IPS DF 19.7 (cell line): ENCODE measurements around the gene KPRP.

Experiments used
- DNase-seq: peaks from one replicate; pipeline ENCODE4 v3.0.0-alpha.2; 2013; ENCODE audit warnings: low read depth, low spot score

The KPRP gene

DNA sequence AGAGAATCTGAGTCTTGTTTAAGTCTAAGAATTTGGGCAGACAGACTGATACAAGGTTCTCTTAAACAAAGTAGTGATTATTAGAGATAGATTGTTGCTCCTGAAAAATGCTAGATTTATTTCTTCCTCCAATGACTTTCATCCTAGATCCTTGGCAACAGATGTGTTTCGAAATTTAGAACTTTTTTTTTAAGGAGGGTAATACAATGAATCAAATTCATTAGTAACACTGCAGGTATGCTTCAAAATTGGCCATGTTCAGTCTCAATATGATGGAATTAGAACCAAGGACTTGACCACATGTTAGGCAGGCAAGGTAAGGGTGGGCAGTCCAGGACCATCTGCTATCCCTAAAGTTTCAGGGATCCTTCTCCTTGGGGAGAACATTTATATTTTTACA, 12.6 kb downstream of the KPRP start:
- no peak for DNase-seq

DNA sequence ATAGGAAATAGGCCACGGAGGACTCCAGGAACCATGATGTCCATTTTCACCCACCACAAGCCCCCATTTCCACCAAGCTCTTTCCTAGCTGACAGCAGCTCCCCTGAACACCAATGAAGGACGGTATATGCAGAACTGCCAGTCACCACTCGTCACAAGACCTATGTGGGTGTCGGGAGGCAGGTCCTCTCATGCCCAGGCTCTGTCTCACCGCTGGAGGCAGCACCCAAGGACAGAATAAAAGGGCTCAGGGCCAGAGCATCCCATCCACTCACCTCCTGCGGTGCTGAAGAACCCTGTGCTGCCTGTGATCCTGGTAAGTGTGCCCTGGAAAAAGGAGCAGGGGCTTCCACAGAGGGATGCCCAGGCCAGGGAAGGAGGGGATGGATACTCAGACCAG, 17.1 kb downstream of the KPRP start, which contains the start of gene LCE1F:
LCE1F (plus strand) TSS at position 266 of the 400 bp plus-strand sequence. CDS start 1,232 bp downstream, outside the sequence.
- no peak for DNase-seq

DNA sequence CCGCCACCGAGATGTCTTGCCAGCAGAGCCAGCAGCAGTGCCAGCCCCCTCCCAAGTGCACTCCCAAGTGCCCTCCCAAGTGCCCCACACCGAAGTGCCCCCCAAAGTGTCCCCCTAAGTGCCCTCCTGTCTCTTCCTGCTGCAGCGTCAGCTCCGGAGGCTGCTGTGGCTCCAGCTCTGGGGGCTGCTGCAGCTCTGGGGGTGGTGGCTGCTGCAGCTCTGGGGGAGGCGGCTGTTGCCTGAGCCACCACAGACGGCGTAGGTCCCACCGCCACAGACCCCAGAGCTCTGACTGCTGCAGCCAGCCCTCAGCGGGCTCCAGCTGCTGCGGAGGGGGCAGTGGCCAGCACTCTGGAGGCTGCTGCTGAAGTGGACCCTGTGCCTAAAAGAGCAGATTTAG, 18.5 kb downstream of the KPRP start:
- DNase-seq = no peak

DNA sequence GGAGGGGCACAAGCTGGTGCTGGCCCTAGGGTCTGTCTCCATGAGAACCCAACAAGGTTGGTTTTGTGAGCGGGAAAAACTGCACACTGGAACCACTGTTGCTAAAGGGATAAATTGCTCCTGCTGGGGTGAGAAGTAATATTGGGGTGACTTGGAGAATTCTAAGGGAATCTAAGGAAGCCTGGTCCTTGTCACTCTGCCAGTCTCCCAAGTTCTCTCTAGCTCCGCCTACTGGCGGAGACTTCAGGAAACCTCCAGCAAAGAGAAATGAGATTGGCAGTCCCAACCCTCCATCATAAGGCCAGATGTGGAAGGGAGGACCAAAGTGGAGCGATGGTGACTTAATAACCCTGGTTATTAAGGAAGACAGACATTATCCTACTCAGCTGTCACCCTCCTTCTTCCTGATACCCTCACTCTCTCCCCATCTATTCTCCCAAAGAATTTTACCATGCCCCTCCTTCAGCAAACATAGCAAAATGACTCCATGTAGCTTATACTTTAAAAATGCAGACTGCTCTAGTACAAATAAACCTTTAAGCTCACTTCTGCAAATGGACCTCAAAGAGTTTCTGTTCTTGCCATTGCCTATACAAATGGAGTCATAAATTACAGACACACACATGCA, 19.8 kb downstream of the KPRP start:
- DNase-seq = no peak

DNA sequence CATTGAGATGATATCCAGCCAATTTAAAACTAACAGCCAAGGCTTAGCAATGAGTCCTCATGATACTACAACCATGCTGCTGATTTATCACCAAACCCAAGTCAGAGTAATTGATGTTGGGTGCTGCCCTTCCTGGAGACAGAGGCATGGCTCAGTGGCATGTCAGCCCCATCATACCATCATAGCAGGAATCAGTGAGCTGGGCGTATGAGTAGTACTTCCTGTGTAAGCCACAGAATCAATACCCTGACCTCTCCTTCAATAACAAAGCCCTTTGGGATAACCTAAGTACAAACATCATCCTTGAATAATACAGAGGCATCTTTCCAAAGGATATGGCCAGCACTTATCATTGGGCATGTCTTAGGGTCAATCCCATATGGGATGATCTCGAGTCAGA, 25.3 kb downstream of the KPRP start:
- DNase-seq = no peak

DNA sequence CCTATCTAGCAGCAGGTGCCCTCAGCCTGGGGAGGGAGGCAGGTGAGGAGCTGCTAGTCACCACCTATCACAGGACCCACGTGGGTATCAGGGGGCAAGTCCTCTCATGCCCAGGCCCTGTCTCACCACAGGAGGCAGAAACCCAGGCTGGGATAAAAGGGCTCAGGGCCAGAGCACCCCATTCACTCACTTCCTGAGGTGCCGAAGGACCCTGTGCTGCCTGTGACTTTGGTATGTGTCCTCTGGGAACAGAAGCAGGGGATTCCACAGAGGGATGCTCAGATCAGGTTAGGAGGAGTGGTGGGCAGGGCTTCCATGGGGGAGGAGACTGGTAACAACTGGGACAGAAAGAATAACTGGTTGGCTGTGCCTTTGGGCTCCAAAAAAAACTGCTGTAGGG, 28.3 kb downstream of the KPRP start, which contains the start of gene LCE1E:
LCE1E (plus strand) TSS at position 181 of the 400 bp plus-strand sequence. CDS start 1,043 bp downstream, outside the sequence.
- no peak for DNase-seq

DNA sequence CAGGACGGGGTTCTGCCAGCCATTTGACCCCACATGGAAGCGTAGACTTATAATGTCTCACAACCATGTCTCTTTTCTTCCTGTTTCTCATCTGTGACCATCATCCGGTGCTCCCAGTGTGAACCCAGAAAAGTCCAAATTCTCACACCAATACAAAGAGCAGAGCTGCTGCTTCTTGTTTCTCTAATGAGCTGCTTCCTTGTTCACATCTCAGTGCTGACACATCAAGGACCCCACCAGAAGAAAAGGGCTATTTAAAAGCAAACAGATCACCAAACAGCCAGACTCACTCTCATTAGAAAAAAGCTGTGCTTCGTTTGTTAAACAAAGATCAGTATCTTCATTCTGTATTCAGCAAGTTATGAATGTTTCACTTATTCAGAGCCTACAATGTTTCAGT, 37.9 kb downstream of the KPRP start:
- DNase-seq = no peak

DNA sequence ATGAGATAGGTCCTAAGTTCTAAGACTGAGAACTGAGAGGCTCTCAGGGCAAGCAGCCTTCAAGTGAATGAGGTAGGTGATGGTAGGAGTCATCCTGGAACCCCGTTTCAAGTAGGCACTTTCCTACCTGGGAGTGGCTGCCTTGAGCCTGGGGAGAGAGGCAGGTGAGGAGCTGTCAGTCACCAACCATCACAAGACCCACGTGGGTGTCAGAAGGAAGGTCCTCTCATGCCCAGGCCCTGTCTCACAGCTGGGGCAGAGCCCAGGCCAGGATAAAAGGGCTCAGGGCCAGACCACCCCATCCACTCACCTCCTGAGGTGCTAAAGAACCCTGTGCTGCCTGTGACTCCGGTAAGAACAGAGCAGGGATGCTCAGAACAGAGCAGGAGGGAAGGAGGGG, 38.6 kb downstream of the KPRP start, which contains the start of gene LCE1D:
LCE1D (plus strand) TSS at position 301 of the 400 bp plus-strand sequence. CDS start 1,074 bp downstream, outside the sequence.
- no peak for DNase-seq

DNA sequence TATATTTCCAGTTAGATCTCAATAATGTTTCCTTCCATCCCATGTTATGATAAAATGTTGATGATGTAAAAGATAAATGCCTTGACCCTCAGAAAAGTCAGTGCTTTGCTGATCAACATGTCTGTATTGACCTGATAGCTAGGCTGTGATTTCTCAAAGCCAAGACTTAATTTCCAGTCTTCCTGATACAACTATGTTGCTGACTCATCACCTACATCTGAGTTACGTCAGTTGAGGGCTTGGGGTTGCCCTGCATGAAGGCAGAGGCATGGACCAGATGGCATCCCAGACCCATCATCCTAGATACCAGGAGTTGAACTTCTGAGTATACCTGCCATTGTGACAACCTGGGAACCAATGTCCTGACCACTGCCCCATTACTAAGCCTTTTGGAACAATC, 43.5 kb downstream of the KPRP start:
- DNase-seq = no peak

DNA sequence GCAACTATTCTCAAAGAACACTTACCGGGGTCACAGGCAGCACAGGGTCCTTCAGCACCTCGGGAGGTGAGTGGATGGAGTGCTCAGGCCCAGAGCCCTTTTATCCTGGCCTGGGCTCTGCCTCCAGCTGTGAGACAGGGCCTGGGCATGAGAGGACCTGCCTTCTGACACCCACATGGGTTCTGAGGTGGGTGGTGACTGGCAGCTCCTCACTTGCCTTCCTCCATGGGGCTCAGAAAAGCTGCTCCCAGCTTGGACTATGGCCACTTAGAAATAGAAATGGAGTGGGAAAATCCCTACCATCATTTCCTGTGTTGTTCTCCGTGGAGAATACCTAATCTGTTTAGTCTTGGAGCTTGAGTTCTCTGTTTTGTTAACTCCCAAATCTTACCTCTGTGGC, 48.8 kb downstream of the KPRP start, which contains the start of gene LCE1C:
LCE1C (minus strand) TSS at position 76 of the 400 bp plus-strand sequence. CDS start 1,173 bp downstream, outside the sequence.
- no peak for DNase-seq

DNA sequence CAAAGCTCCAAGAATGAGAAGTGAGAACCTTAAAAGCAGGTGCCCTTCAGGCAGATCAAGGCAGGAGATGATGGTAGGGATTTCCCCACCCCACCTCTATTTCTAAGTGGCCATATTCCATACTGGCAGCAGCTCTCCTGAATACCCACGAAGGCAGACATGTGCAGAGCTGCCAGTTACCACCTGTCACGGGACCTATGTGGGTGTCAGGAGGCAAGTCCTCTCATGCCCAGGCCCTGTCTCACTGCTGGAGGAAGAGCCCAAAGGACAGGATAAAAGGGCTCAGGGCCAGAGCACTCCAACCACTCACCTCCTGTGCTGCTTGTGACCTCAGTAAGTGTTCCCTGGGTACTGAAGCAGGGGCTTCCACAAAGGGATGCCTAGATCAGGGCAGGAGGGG, 53.2 kb downstream of the KPRP start:
- no peak for DNase-seq
